Psoas muscle (tissue), 8 donors: Measurements from ENCODE around the gene MAPK7. TPM values are rescaled to one million over a fixed set of nuclear protein-coding genes. Genes with fewer than 3 reads are reported as not detected.

Experiments
- ATAC-seq, 4 donors: fragments of 200-7000 bp; cut with Tn5 transposase; one replicate each; pipeline ENCODE4 v1.9.1; 2020; ENCODE audit warnings: moderate library complexity in 3 of 4, mild to moderate bottlenecking in 2 of 4
- DNase-seq, 2 donors: peaks; one replicate each; pipeline ENCODE4 v3.0.0-alpha.2; 2020
- H3K27ac ChIP-seq: fragments of 200-600 bp; one replicate; pipeline ENCODE4 v1.8.0; 2022
- H3K27me3 ChIP-seq, 3 donors: fragments of 200-600 bp in 1 of 3; one replicate each; pipeline versions ENCODE4 v1.6.1 to v1.8.0; 2013 to 2022; ENCODE audit warnings: low read length in 2 of 3, mild to moderate bottlenecking in 2 of 3, moderate library complexity in 1 of 3; ENCODE audit not compliant: insufficient read depth in 3 of 3
- H3K36me3 ChIP-seq, 2 donors: fragments of 200-600 bp in 1 of 2; one replicate each; pipeline versions ENCODE4 v1.6.1 to v1.8.0; 2013 to 2022; ENCODE audit warnings: low read depth in 1 of 2, mild to moderate bottlenecking in 1 of 2, moderate library complexity in 1 of 2; ENCODE audit not compliant: insufficient read depth in 1 of 2
- H3K4me1 ChIP-seq: fragments of 200-600 bp; one replicate; pipeline ENCODE4 v1.8.0; 2022
- H3K4me3 ChIP-seq: fragments of 200-600 bp; one replicate; pipeline ENCODE4 v1.8.0; 2022; ENCODE audit warnings: mild to moderate bottlenecking
- H3K9me3 ChIP-seq: fragments of 200-600 bp; one replicate; pipeline ENCODE4 v1.8.0; 2022
- WGBS, 3 donors: extraction: QIAGEN DNeasy Blood & Tissue Kit; methylation state at CpG; one replicate each; pipeline versions ENCODE4 v1.1.6 to v1.1.7; 2013; 5-methylcytosine and 5-hydroxymethylcytosine counted together
- intact Hi-C, 2 donors: fragments of 100-400 bp; cut with DNase I; formaldehyde crosslinking; loops; one replicate each; pipeline versions ENCODE4 v1.11.0 to v1.14.2; 2022
- polyA plus RNA-seq, 3 donors: library from polyadenylated mRNA; stranded (reverse); fragments of 200-250 nt; gene quantifications; one replicate each; pipeline ENCODE4 v1.2.3, GENCODE V29; 2013
- total RNA-seq, 4 donors: library from RNA; stranded (reverse); fragmentation: NEBNext Ultra II Directional in 2 of 4; extraction: Animal tissue kit (Norgen Biotek cat#: 25700) in 2 of 4; gene quantifications; one replicate each; pipeline versions ENCODE4 v1.2.1 to v1.2.4, GENCODE V29; 2021 to 2023
- TF ChIP-seq, protein P1 (sequence below): fragments of 200-600 bp; IDR thresholded peaks from one replicate; pipeline ENCODE4 v1.8.0; 2022; ENCODE audit warnings: antibody characterized with exemption
- donor health status: healthy with polysubstance abuse.
- donor health status: DM: no; HTN: no; CAD: no; lungs with moderate emphysema.
- donor health status: Bipolar disorder and iron deficiency.
- donor health status: healthy.
- donor health status: DM: yes; HTN: yes; CAD: no.
- donor health status: DM: no; HTN: no; CAD: no.
- donor health status: DM: no; HTN: no; CAD: no.
- donor health status: DM: yes; HTN: yes; CAD: no.

MAPK7 gene
- total and polyA plus RNA-seq, 7 donors: 6.1 to 12.6 (median 7.5) TPM

DNA sequence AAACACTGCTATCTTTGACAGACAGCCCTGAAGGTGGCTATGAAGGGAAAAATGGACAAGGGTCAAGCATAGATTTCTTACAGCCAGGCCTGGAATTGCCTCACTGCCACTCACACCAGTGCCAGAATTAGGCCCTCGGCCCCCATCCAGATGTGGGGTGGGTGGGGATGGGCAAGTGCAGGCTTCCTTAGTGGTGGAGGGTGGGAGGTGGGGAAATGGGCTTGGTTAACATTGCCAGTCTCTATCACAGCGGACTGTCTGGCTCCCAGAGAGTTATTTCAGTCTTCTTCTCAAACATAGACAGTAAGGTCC, 40.6 kb upstream of the MAPK7 start:
- H3K36me3 ChIP-seq: peaks cover 0 to 19% of the 10 kb centered on the region in 2 donors
- WGBS, 3 donors: 28 to 76% (median 43%) methylated on average over 1 to 2 of the region's 2 CpGs
- H3K27me3 ChIP-seq: no peaks in the 10 kb centered on the region
- ATAC-seq (peak in 1 of 4 donors; percentile 2), DNase-seq (no peak)
- H3K9me3 ChIP-seq: no peaks in the 10 kb centered on the region
- H3K4me3 ChIP-seq: no peak overlapping the region
- no peak overlapping the region for H3K27ac ChIP-seq
- H3K4me1 ChIP-seq: peaks cover 3% of the 10 kb centered on the region
- TF ChIP-seq, protein P1, sequence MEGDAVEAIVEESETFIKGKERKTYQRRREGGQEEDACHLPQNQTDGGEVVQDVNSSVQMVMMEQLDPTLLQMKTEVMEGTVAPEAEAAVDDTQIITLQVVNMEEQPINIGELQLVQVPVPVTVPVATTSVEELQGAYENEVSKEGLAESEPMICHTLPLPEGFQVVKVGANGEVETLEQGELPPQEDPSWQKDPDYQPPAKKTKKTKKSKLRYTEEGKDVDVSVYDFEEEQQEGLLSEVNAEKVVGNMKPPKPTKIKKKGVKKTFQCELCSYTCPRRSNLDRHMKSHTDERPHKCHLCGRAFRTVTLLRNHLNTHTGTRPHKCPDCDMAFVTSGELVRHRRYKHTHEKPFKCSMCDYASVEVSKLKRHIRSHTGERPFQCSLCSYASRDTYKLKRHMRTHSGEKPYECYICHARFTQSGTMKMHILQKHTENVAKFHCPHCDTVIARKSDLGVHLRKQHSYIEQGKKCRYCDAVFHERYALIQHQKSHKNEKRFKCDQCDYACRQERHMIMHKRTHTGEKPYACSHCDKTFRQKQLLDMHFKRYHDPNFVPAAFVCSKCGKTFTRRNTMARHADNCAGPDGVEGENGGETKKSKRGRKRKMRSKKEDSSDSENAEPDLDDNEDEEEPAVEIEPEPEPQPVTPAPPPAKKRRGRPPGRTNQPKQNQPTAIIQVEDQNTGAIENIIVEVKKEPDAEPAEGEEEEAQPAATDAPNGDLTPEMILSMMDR: no peak
- intact Hi-C loops: no loop called here

DNA sequence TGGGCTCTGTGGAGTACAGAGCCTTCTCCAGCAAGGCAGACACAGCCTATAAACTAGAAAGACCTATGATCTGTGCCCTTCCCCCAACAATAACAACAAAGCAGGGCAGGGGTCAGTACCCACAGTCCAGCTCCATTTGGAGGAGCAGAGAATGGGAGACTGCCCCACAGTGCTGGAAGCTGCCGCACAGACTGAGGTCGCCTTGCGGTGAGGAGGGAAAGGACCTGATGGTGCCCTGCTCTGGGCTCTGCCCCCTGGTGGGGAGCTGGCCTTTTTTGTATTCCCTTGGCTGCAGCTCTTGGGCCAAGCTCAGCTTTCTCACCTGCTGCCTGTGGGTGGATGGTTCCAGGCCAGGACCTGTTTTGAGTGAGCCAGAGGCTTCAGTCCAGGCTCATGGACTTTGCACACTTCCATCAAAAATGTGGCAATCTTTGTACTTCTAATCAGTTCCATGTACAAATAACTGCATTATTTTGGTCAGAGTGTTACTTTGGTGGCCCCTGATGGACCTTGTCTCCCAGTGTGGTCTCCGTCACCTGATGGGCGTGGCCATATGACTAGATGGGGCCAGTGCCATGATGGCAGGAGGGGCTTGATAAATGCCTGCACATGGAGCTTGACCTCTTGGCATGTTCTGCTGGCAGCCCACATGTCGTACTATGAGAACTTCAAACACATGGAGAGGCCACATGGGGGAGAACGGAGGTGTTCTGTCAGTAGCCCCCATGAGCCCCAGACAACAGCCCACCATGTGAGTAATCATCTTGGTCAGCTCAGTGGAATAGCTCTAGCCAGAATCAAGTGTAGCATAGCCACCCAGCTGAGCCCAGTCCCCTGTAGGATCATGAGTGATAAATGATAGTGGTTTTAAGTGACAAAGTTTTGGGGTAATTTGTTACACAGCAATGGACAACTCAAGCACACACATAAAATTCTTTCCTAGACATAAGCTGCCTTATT, 40.0 kb upstream of the MAPK7 start:
- Histone ChIP-seq H3K27me3 (no peaks in the 10 kb centered on the region), H3K4me3 (no peak overlapping the region), H3K9me3 (no peaks in the 10 kb centered on the region), H3K27ac (no peak overlapping the region), H3K4me1 (peaks cover 3% of the 10 kb centered on the region), H3K36me3 (peaks cover 0 to 17% of the 10 kb centered on the region in 2 donors)
- DNase-seq (peak; percentile 66 to 81), ATAC-seq (peak; percentile 80 to 86 (median 84))
- intact Hi-C loops: no loop called here
- TF ChIP-seq, protein P1: peak; percentile 66
- WGBS, 3 donors: 57 to 69% (median 64%) methylated on average over 7 of the region's 7 CpGs

DNA sequence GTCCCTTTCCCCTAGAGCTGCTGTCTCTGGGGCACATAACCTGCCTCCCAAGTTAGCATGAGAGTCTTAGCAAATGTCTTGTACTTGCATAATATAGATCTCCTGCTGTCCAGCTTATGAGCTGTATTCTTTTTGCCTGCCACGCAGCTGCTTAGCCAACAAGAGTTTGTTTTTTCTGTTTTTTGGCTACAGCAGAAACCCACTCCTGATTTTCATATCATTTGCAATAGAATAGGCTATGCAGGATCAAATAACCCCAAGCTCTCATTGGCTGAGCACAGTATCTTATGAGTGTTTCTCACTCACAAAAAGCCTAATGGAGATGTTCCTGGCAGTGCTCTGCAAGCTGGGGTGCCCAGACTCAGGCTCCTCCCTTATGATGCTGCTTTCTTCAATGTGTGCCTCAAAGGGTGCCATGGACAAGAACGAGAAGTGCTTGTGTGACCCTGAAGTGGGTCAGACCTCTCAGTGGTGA, 38.9 kb upstream of the MAPK7 start:
- Histone ChIP-seq H3K4me1 (peaks cover 3% of the 10 kb centered on the region), H3K36me3 (peaks cover 0 to 6% of the 10 kb centered on the region in 2 donors), H3K27ac (no peak overlapping the region), H3K27me3 (no peaks in the 10 kb centered on the region), H3K4me3 (no peak overlapping the region), H3K9me3 (no peaks in the 10 kb centered on the region)
- ATAC-seq: no peak
- DNase-seq: no peak
- TF ChIP-seq, protein P1: no peak
- 63 to 66% (median 65%) methylated on average over 2 of the region's 2 CpGs for WGBS, 3 donors
- intact Hi-C loops: no loop called here

DNA sequence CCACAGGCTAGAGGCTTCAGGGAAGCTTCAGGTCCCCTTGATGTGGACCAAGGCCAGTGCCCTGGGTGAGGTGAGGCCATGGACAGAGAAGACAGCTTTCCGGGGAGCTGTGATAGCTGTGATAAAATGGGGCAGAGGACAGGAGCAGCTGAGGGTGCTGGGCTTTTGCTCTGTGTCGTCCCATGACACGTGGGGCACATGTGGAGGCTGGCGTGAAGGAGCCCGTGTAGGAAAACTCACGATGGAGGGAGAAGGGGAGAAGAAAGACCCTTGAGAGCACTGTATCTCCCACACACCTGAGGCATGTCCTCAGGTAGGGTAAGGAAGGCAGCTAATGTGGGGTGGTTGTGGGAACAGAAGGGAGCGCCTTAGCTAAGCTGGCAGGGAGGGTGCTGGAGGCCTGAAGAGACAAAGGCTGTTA, 37.1 kb upstream of the MAPK7 start:
- DNase-seq (peak in 1 of 2 donors; percentile 34), ATAC-seq (no peak)
- intact Hi-C loops: no loop called here
- Histone ChIP-seq H3K4me3 (no peak overlapping the region), H3K27ac (no peak overlapping the region), H3K27me3 (no peaks in the 10 kb centered on the region), H3K4me1 (peaks cover 13% of the 10 kb centered on the region), H3K9me3 (no peaks in the 10 kb centered on the region), H3K36me3 (peaks cover 0 to 3% of the 10 kb centered on the region in 2 donors)
- TF ChIP-seq, protein P1: no peak
- 64 to 70% (median 67%) methylated on average over 7 of the region's 7 CpGs for WGBS, 3 donors
